Neural crest cell (in vitro differentiated cells): Measurements from ENCODE around the gene CD274. TPM values are rescaled to one million over a fixed set of nuclear protein-coding genes. Genes with fewer than 3 reads are reported as not detected.
A peak's percentile ranks its signal among the peaks of the same experiment; 100 is the strongest.
"Not testable (repeated sequence)": the region's sequence is repeated elsewhere in the genome, so short reads cannot be mapped to it uniquely, and the experiment has no call there.

Experiments
- DNase-seq: peaks from one replicate; pipeline ENCODE4 v3.0.0; 2021; ENCODE audit warnings: low read depth, mixed read lengths, low spot score
- H3K27ac Mint-ChIP-seq: one replicate; pipeline ENCODE4 v1.8.0; 2021; ENCODE audit warnings: mild to moderate bottlenecking, mixed read lengths; ENCODE audit not compliant: unreplicated experiment
- H3K27me3 Mint-ChIP-seq: 2 replicates; pipeline ENCODE4 v1.8.0; 2021; ENCODE audit warnings: low read depth, mild to moderate bottlenecking, mixed read lengths
- H3K36me3 Mint-ChIP-seq: 2 replicates; pipeline ENCODE4 v1.8.0; 2021; ENCODE audit warnings: low read depth, mild to moderate bottlenecking, mixed read lengths
- H3K4me1 Mint-ChIP-seq: 2 replicates; pipeline ENCODE4 v1.8.0; 2021; ENCODE audit warnings: mixed read lengths
- H3K4me3 Mint-ChIP-seq: one replicate; pipeline ENCODE4 v1.8.0; 2021; ENCODE audit warnings: mild to moderate bottlenecking, mixed read lengths
- H3K9me3 Mint-ChIP-seq: 2 replicates; pipeline ENCODE4 v1.8.0; 2021; ENCODE audit warnings: mixed read lengths
- CTCF ChIP-seq: fragments of 200-600 bp; sonication (generic); conservative IDR thresholded peaks from 2 replicates; pipeline ENCODE4 v1.5.0; 2021; ENCODE audit warnings: antibody characterized with exemption, mild to moderate bottlenecking
- total RNA-seq: library from RNA; stranded (reverse); gene quantifications from 2 replicates; pipeline ENCODE4 v1.2.1, GENCODE V29; 2021

Gene CD274
- total RNA-seq, 1 donor from 2014 or later, result not detected

- H3K9me3 Mint-ChIP-seq, result peaks cover 3% of the 10 kb centered on the region
- no peak for DNase-seq
- no peak for TF ChIP-seq CTCF
- no peak overlapping the region for H3K4me3 Mint-ChIP-seq
- H3K4me1 Mint-ChIP-seq, result no peaks in the 10 kb centered on the region
- H3K27ac Mint-ChIP-seq, result no peak overlapping the region
- H3K27me3 Mint-ChIP-seq, result no peaks in the 10 kb centered on the region
- H3K36me3 Mint-ChIP-seq, result peaks cover 20% of the 10 kb centered on the region
Measured at GRCh38 chr9:5428172-5428571, 22.2 kb upstream of the CD274 start.

- DNase-seq, result no peak
- Mint-ChIP-seq H3K4me3 (no peak overlapping the region), H3K9me3 (peaks cover 3% of the 10 kb centered on the region), H3K36me3 (peaks cover 21% of the 10 kb centered on the region), H3K27ac (no peak overlapping the region), H3K27me3 (no peaks in the 10 kb centered on the region), H3K4me1 (no peaks in the 10 kb centered on the region)
- TF ChIP-seq CTCF, result no peak
Measured at GRCh38 chr9:5428794-5429528, 21.4 kb upstream of the CD274 start.

- Mint-ChIP-seq H3K4me3 (no peak overlapping the region), H3K27me3 (no peaks in the 10 kb centered on the region), H3K4me1 (no peaks in the 10 kb centered on the region), H3K27ac (no peak overlapping the region), H3K36me3 (peaks cover 25% of the 10 kb centered on the region), H3K9me3 (peaks cover under 1% of the 10 kb centered on the region)
- TF ChIP-seq CTCF, result no peak
- DNase-seq, result no peak
Measured at GRCh38 chr9:5429873-5430564, 20.3 kb upstream of the CD274 start.

- no peaks in the 10 kb centered on the region for H3K27me3 Mint-ChIP-seq
- H3K4me1 Mint-ChIP-seq, result no peaks in the 10 kb centered on the region
- DNase-seq, result no peak
- peaks cover 3% of the 10 kb centered on the region for H3K9me3 Mint-ChIP-seq
- H3K4me3 Mint-ChIP-seq, result peak overlapping the region; percentile 13
- TF ChIP-seq CTCF, result peak; percentile 28
- peaks cover 32% of the 10 kb centered on the region for H3K36me3 Mint-ChIP-seq
- no peak overlapping the region for H3K27ac Mint-ChIP-seq
Measured at GRCh38 chr9:5430912-5431311, 19.4 kb upstream of the CD274 start.

- H3K27ac Mint-ChIP-seq, H3K27me3 Mint-ChIP-seq, DNase-seq, H3K4me3 Mint-ChIP-seq, H3K9me3 Mint-ChIP-seq: not testable (repeated sequence)
- Mint-ChIP-seq H3K36me3 (peaks cover 40% of the 10 kb centered on the region), H3K4me1 (peaks cover 16% of the 10 kb centered on the region)
Measured at GRCh38 chr9:5432890-5433289, 17.5 kb upstream of the CD274 start.

- peaks cover 40% of the 10 kb centered on the region for H3K36me3 Mint-ChIP-seq
- H3K9me3 Mint-ChIP-seq, H3K27me3 Mint-ChIP-seq: not testable (repeated sequence)
Measured at GRCh38 chr9:5433328-5433727, 17.0 kb upstream of the CD274 start.

GRCh38 chr9:5433841-5434810 lies 16.2 kb upstream of the CD274 start:
- Mint-ChIP-seq H3K4me1 (peaks cover 22% of the 10 kb centered on the region), H3K36me3 (peaks cover 40% of the 10 kb centered on the region)
- not testable (repeated sequence) for DNase-seq, H3K27me3 Mint-ChIP-seq, H3K4me3 Mint-ChIP-seq, H3K9me3 Mint-ChIP-seq, H3K27ac Mint-ChIP-seq

More at GRCh38 chr9:5433328-5433727, 17.0 kb upstream of the CD274 start:
- H3K4me1 Mint-ChIP-seq, result peaks cover 20% of the 10 kb centered on the region
- H3K4me3 Mint-ChIP-seq, H3K27ac Mint-ChIP-seq, DNase-seq: not testable (repeated sequence)
